Tibial nerve (tissue), 4 donors: ENCODE results near the gene SH3TC1.

ENCODE experiments used
- CTCF ChIP-seq, 5 experiments: fragments of 200-600 bp in 3 of 5; fragments of 450-650 bp in 2 of 5; sonication (generic) in 3 of 5; IDR thresholded peaks; one replicate each; pipeline ENCODE4 v1.5.1; 2016 to 2019; ENCODE audit warnings: antibody characterized with exemption in 5 of 5, mild to moderate bottlenecking in 3 of 5, moderate library complexity in 2 of 5
- EP300 ChIP-seq, 2 donors: sonication (generic); formaldehyde crosslinking; IDR thresholded peaks; one replicate each; pipeline ENCODE4 v1.6.1; 2017; ENCODE audit warnings: antibody characterized with exemption in 2 of 2, mild to moderate bottlenecking in 1 of 2
- POLR2A ChIP-seq, 2 donors: fragments of 450-650 bp; IDR thresholded peaks; one replicate each; pipeline ENCODE4 v1.6.1; 2017; ENCODE audit warnings: antibody characterized with exemption in 2 of 2, mild to moderate bottlenecking in 2 of 2, moderate library complexity in 2 of 2

GRCh38 chr4:8284391-8284790 lies 85.3 kb downstream of the SH3TC1 start:
- TF ChIP-seq CTCF (IDR thresholded peaks at IDR 0.05) (no peak), EP300 (IDR thresholded peaks at IDR 0.05) (no peak), POLR2A (IDR thresholded peaks at IDR 0.05) (no peak)
